Cardiac muscle cell (in vitro differentiated cells and primary cell): ENCODE measurements around the gene SORCS3. TPM values are rescaled to one million over a fixed set of nuclear protein-coding genes. Genes with fewer than 3 reads are reported as not detected.

Experiments
- DNase-seq, 2 donors: peaks; one replicate each; pipeline versions ENCODE4 v3.0.0 to v3.0.0-alpha.2; 2010 to 2017; ENCODE audit warnings: low read depth in 1 of 2, low spot score in 1 of 2
- H3K27ac ChIP-seq: fragments of 200-600 bp; sonication (generic); 2 replicates; pipeline ENCODE4 v1.5.1; 2016
- H3K27me3 ChIP-seq: fragments of 200-600 bp; sonication (generic); 2 replicates; pipeline ENCODE4 v1.6.0; 2016; ENCODE audit warnings: control low read depth
- H3K36me3 ChIP-seq: fragments of 200-600 bp; sonication (generic); 2 replicates; pipeline ENCODE4 v1.5.1; 2016; ENCODE audit warnings: control low read depth
- H3K4me1 ChIP-seq: fragments of 200-600 bp; sonication (generic); 2 replicates; pipeline ENCODE4 v1.8.1; 2017; ENCODE audit warnings: low read depth, mild to moderate bottlenecking, mixed run types
- H3K4me3 ChIP-seq: fragments of 200-600 bp; sonication (generic); 2 replicates; pipeline ENCODE4 v1.5.1; 2016; ENCODE audit warnings: mild to moderate bottlenecking
- H3K9me3 ChIP-seq: fragments of 200-600 bp; sonication (generic); 2 replicates; pipeline ENCODE4 v1.5.1; 2017; ENCODE audit warnings: low read depth, mild to moderate bottlenecking, control low read depth
- polyA plus RNA-seq: library from polyadenylated mRNA; unstranded; fragments of >200 nt; fragmentation: Nextera tagmentation; extraction: Ambion mirVana; gene quantifications from 2 replicates; pipeline ENCODE4 v1.2.1, GENCODE V29; 2016
- total RNA-seq: library from RNA; depleted of rRNA; stranded (reverse); fragments of >200 nt; gene quantifications from 2 replicates; pipeline ENCODE4 v1.2.3, GENCODE V29; 2016
- TF ChIP-seq, protein P1 (sequence below): IDR thresholded peaks from 2 replicates; pipeline ENCODE4 v1.5.1; 2012; ENCODE audit warnings: low read depth, mild to moderate bottlenecking, low read length

SORCS3 gene
- total and polyA plus RNA-seq, 2 experiments from 2014 or later = 9.3 to 29.1 TPM

DNA sequence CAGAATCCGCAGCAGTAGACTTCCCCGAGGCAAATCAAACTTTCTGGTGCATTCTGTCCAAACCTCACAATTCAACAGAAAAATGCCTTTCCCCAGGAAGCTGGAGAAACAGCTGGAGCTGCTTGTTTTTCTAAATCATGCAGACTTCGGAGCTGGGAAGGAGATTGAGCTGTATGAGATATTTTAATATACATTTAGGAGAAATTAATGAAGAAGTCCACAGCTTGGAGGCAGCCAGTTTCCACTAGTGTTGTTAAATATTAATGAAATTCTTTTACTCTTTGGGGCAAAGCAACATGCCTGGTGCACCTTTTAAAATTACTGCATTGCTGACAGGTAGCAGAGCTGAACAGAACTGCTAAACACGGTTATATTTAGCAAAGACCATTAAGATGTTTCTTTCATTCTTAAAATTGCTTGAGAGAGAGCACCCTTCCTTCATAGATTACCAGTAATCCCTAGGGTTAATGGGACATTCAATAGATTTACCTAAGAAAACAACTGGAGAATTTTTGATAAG, 566.4 kb downstream of the SORCS3 start:
- H3K27me3 ChIP-seq = no peaks in the 10 kb centered on the region
- TF ChIP-seq, protein P1, sequence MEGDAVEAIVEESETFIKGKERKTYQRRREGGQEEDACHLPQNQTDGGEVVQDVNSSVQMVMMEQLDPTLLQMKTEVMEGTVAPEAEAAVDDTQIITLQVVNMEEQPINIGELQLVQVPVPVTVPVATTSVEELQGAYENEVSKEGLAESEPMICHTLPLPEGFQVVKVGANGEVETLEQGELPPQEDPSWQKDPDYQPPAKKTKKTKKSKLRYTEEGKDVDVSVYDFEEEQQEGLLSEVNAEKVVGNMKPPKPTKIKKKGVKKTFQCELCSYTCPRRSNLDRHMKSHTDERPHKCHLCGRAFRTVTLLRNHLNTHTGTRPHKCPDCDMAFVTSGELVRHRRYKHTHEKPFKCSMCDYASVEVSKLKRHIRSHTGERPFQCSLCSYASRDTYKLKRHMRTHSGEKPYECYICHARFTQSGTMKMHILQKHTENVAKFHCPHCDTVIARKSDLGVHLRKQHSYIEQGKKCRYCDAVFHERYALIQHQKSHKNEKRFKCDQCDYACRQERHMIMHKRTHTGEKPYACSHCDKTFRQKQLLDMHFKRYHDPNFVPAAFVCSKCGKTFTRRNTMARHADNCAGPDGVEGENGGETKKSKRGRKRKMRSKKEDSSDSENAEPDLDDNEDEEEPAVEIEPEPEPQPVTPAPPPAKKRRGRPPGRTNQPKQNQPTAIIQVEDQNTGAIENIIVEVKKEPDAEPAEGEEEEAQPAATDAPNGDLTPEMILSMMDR = no peak
- no peaks in the 10 kb centered on the region for H3K36me3 ChIP-seq
- H3K4me3 ChIP-seq = no peak overlapping the region
- no peaks in the 10 kb centered on the region for H3K9me3 ChIP-seq
- no peak overlapping the region for H3K27ac ChIP-seq
- H3K4me1 ChIP-seq = no peaks in the 10 kb centered on the region
- DNase-seq = no peak

DNA sequence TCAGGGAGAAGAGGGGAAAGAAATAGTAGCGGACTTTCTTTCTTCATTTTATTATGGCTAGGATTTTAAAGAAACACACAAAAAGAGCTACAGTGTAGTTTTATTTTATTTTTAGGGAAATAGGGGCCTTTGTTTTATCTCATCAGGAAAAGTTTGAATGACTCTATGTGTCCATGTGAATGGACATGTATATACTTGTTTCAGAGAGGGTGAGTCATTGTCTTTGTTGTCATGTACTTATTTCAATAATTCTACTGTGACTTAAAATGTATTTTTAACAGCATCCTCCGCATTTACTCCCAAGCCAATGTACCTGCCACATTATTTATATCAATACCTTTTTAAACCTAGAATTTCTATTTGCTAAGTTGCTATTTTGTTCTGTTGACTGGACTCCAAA, 569.5 kb downstream of the SORCS3 start:
- no peak for DNase-seq
- TF ChIP-seq, protein P1 = no peak
- no peaks in the 10 kb centered on the region for H3K36me3 ChIP-seq
- no peaks in the 10 kb centered on the region for H3K9me3 ChIP-seq
- H3K27ac ChIP-seq = no peak overlapping the region
- no peaks in the 10 kb centered on the region for H3K27me3 ChIP-seq
- no peak overlapping the region for H3K4me3 ChIP-seq
- H3K4me1 ChIP-seq = peaks cover 3% of the 10 kb centered on the region

DNA sequence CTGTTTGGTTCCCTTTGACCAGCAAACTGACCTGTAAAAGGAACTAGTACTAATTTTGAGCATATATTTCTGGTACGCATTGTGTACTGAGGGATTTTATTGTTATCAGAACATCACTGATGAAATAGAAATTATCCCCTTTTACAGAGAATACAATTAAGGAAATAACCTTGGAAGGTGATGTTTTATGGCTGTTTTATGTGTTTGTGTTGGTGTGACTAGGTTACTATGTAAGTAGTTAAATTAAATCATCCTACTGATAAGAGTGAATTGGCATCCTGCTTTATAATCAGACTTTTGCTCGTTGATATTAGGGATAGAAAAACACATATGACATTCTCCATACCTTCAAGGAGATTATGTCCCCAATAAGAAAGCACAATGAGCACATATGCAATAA, 596.6 kb downstream of the SORCS3 start:
- H3K4me3 ChIP-seq = no peak overlapping the region

DNA sequence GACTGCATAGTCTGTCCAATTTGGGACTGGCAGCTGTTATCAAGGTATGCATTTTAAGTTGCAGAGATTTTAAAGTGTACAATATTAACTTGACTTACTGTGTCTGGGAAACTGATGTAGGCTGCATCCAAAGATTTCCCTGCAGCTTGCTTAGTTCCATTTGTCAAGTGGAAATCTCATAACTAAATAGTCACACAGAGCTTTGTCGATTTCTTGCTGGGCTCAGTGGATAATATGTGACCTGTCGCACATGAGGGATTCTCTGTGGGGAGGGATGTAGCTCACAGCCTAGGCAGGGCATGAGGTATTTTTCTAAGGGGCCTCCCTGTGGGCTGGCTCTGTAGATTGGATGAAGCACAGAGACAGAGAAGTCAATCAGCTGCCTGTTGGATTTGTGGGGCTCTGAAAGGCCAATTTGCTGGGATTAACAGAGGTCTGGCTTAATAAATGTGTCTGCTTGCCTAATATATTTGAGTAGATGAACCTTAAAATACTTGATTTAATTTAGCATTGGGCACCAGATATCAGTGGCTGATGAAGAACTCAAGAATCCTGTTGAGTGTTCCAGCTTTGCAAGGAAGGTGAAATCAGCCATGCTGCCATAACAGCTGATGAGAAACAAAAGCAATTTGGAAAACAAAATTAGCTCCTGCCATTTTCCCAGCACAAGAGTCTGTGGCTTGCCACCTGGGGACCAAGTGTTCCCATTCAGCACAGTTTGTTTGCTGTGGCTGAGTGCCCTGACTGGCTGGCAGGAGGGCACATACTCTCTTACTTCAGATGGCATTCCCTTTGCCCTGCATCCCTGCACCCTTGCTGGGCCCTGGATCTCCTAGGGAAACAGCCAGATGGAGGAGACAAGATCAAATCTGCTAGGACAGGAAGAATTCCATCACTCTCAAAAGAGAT, 598.5 kb downstream of the SORCS3 start:
- Histone ChIP-seq H3K9me3 (no peaks in the 10 kb centered on the region), H3K4me1 (no peaks in the 10 kb centered on the region), H3K4me3 (no peak overlapping the region), H3K27me3 (no peaks in the 10 kb centered on the region), H3K36me3 (no peaks in the 10 kb centered on the region), H3K27ac (no peak overlapping the region)
- TF ChIP-seq, protein P1 = no peak
- no peak for DNase-seq

More for the DNA sequence above, 596.6 kb downstream of the SORCS3 start:
- DNase-seq = no peak
- H3K36me3 ChIP-seq = no peaks in the 10 kb centered on the region
- no peaks in the 10 kb centered on the region for H3K4me1 ChIP-seq
- TF ChIP-seq, protein P1 = no peak
- no peak overlapping the region for H3K27ac ChIP-seq
- no peaks in the 10 kb centered on the region for H3K27me3 ChIP-seq
- H3K9me3 ChIP-seq = no peaks in the 10 kb centered on the region

DNA sequence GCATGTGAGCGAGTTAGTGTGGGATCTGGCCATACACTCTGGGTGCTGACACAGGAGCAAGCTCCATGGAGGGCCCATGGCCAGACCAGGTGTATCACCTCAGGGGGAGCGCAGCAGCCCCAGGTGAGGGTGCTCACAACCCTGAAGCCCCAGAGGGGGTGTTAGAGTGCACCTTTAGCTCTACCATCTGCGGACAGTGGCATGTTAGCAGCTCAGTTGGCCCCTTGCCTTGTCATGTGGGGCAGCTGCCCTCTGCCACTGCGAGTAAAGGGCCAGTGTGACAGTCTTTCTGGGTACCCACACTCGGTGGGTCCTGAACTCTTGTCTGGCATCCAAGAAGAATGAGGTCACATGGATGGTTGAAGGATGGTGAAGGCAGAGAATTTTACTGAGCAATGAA, 600.2 kb downstream of the SORCS3 start:
- Histone ChIP-seq H3K27me3 (no peaks in the 10 kb centered on the region), H3K27ac (no peak overlapping the region), H3K36me3 (no peaks in the 10 kb centered on the region), H3K9me3 (no peaks in the 10 kb centered on the region), H3K4me3 (no peak overlapping the region), H3K4me1 (no peaks in the 10 kb centered on the region)
- TF ChIP-seq, protein P1 = no peak
- no peak for DNase-seq
